ENCODE data around the gene ABCB11.
"Not testable (repeated sequence)": the region's sequence is repeated elsewhere in the genome, so short reads cannot be mapped to it uniquely, and the experiment has no call there.

ABCB11 gene

DNA sequence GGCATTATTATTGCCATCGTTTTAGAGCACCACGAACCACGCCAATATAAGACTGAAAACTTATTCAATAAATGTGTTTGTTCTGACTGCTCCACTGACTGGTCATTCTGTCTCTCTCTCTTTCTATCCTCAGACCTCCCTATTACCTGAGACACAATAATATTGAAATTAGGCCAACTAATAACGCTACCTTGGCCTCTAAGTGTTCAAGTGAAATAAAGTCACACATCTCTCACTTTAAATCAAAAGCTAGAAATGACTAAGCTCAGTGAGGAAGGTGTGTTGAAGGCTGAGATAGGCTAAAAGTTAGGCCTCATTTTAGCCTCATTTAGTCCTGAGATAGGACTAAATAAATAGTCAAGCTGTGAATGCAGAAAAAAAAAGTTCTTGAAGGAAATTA is 91.2 kb downstream of the ABCB11 start:
- no peak for TF ChIP-seq MYC (IDR thresholded peaks at IDR 0.05; ENCODE audit: low read depth, low read length)
- TF ChIP-seq, protein P1, sequence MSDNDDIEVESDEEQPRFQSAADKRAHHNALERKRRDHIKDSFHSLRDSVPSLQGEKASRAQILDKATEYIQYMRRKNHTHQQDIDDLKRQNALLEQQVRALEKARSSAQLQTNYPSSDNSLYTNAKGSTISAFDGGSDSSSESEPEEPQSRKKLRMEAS (IDR thresholded peaks at IDR 0.05; ENCODE audit: low read depth, low read length) = no peak
- TF ChIP-seq, protein P2, sequence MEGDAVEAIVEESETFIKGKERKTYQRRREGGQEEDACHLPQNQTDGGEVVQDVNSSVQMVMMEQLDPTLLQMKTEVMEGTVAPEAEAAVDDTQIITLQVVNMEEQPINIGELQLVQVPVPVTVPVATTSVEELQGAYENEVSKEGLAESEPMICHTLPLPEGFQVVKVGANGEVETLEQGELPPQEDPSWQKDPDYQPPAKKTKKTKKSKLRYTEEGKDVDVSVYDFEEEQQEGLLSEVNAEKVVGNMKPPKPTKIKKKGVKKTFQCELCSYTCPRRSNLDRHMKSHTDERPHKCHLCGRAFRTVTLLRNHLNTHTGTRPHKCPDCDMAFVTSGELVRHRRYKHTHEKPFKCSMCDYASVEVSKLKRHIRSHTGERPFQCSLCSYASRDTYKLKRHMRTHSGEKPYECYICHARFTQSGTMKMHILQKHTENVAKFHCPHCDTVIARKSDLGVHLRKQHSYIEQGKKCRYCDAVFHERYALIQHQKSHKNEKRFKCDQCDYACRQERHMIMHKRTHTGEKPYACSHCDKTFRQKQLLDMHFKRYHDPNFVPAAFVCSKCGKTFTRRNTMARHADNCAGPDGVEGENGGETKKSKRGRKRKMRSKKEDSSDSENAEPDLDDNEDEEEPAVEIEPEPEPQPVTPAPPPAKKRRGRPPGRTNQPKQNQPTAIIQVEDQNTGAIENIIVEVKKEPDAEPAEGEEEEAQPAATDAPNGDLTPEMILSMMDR (IDR thresholded peaks at IDR 0.05; ENCODE audit: low read depth, low read length) = no peak
- no peak for TF ChIP-seq POLR2A (IDR thresholded peaks at IDR 0.05; ENCODE audit: extremely low read depth, insufficient read length)
- H3K4me3 ChIP-seq (ENCODE audit: low read depth, low read length) = no peak overlapping the region
- no peak for DNase-seq (ENCODE audit: low read depth)

DNA sequence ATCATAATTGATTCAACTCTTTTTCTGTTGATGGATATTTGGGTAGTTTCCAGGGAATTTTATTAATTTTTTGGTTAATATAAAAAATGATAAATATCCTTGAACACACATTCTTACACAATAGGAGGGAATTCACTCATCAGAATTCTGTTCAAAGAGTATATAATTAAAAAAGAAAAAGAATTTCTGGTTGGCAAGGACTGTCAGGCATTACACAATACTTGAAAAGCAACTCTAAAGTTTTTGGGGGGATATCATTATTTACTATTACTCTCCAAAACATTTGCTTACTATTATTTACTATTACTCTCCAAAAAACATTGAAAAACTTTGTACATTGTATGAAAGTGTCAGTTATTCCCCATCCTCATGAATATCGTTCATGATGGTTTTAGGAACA is 92.1 kb downstream of the ABCB11 start:
- TF ChIP-seq, protein P2 (IDR thresholded peaks at IDR 0.05; ENCODE audit: low read depth, low read length) = no peak
- TF ChIP-seq MYC (IDR thresholded peaks at IDR 0.05; ENCODE audit: low read depth, low read length) (no peak), POLR2A (IDR thresholded peaks at IDR 0.05; ENCODE audit: extremely low read depth, insufficient read length) (no peak)
- TF ChIP-seq, protein P1 (IDR thresholded peaks at IDR 0.05; ENCODE audit: low read depth, low read length) = no peak
- no peak for DNase-seq (ENCODE audit: low read depth)
- H3K4me3 ChIP-seq (ENCODE audit: low read depth, low read length) = no peak overlapping the region

DNA sequence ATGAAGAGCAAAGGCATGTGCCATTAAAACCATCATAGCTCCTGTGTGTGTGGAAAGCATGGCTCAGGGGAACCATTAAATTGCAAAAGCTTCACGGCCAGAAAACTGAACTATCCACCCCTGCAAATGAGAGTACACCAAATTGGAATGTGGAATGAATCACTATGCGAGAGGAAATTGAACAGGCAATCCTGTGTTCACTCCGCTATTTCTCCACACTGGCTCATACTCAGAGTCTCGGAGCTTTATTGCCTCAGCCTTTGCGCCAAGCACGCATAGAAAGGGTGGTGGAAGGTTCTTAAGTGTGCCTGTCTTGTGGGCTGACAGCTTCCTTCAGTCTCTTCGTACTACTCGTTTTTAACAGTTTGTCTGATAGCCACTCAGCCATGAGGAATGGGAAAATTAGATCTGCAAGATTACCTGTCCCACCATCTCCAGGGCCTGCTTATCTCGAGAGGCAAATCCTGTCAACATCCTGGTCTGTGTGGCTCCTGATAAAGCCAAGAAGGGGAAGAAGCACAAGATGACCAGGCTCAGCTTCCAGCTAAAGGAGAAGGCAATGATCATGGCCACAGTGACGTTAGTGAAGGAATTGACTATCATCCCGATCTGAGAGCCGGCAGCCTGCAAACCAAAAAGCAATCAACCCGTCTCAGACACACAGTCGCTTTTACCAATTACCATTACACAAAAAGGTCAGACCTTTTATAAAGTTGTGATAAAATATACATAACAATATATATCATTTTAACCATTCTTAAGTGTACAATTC is 95.1 kb downstream of the ABCB11 start:
- TF ChIP-seq, protein P1 (IDR thresholded peaks at IDR 0.05; ENCODE audit: low read depth, low read length) = no peak
- TF ChIP-seq POLR2A (IDR thresholded peaks at IDR 0.05; ENCODE audit: extremely low read depth, insufficient read length) = no peak
- TF ChIP-seq MYC (IDR thresholded peaks at IDR 0.05; ENCODE audit: low read depth, low read length) = no peak
- TF ChIP-seq, protein P2 (IDR thresholded peaks at IDR 0.05; ENCODE audit: low read depth, low read length) = no peak
- peak; percentile 57 for DNase-seq (ENCODE audit: low read depth)
- H3K4me3 ChIP-seq (ENCODE audit: low read depth, low read length) = no peak overlapping the region

DNA sequence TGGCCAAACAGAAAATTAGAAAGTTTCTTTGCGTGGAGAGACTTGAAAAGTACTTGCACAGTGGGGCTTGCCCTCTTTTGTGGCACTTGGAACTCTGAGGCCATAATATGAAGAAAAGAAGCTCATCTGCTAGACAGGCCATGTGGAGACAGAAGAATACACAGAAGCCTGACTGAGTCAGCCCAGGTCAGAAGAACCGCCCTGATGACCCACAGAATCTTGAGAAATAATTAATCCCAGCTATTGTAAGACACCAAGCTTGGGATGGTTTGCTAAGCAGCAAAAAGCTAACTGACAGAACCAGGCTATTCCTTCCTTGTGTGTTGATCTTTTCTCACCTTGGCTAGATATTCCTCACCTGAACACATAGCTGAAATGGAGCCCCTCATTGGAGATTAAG is 96.3 kb downstream of the ABCB11 start:
- no peak for DNase-seq (ENCODE audit: low read depth)
- TF ChIP-seq MYC (IDR thresholded peaks at IDR 0.05; ENCODE audit: low read depth, low read length) = no peak
- TF ChIP-seq POLR2A (IDR thresholded peaks at IDR 0.05; ENCODE audit: extremely low read depth, insufficient read length) = no peak
- TF ChIP-seq, protein P2 (IDR thresholded peaks at IDR 0.05; ENCODE audit: low read depth, low read length) = no peak
- TF ChIP-seq, protein P1 (IDR thresholded peaks at IDR 0.05; ENCODE audit: low read depth, low read length) = no peak
- no peak overlapping the region for H3K4me3 ChIP-seq (ENCODE audit: low read depth, low read length)

DNA sequence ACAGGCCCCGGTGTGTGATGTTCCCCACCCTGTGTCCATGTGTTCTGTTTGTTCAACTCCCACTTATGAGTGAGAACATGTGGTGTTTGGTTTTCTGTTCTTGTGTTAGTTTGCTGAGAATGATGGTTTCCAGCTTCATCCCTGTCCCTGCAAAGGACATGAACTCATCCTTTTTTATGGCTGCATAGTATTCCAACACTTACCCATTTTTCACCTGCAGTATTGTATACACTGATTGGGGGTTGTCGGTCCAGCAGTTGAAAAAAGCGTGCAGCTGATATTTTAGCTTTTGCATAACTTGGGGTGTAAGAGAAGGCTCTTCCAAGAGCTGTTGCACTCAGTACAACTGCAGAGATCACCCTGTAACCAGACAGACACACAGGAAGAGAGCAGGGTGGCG is 99.0 kb downstream of the ABCB11 start:
- DNase-seq (ENCODE audit: low read depth); H3K4me3 ChIP-seq (ENCODE audit: low read depth, low read length): not testable (repeated sequence)

DNA sequence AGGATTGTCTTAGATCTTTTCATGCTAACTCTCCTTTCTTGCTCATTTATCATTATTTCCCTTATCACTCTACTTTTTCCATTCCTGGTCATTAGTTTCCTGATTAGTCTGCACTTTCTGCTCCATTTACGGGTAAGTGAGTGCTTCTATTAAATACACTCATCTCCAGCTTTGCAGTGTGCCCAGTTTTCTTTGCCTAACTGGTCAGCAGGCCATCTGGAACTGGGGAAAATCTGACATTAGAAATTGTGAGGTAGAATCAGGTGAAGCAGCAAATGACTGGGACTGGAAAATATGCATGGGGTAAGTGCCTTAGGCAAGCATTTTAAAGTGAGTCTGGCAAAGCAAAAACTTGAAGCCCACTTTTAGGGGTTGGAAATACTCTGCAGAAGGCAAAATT is 100.9 kb downstream of the ABCB11 start:
- TF ChIP-seq MYC (IDR thresholded peaks at IDR 0.05; ENCODE audit: low read depth, low read length) (no peak), POLR2A (IDR thresholded peaks at IDR 0.05; ENCODE audit: extremely low read depth, insufficient read length) (no peak)
- TF ChIP-seq, protein P2 (IDR thresholded peaks at IDR 0.05; ENCODE audit: low read depth, low read length) = no peak
- TF ChIP-seq, protein P1 (IDR thresholded peaks at IDR 0.05; ENCODE audit: low read depth, low read length) = no peak
- DNase-seq (ENCODE audit: low read depth) = no peak
- H3K4me3 ChIP-seq (ENCODE audit: low read depth, low read length) = no peak overlapping the region
